ENCODE data around the gene DUSP2.
A peak's percentile ranks its signal among the peaks of the same experiment; 100 is the strongest.

DUSP2 gene

DNA sequence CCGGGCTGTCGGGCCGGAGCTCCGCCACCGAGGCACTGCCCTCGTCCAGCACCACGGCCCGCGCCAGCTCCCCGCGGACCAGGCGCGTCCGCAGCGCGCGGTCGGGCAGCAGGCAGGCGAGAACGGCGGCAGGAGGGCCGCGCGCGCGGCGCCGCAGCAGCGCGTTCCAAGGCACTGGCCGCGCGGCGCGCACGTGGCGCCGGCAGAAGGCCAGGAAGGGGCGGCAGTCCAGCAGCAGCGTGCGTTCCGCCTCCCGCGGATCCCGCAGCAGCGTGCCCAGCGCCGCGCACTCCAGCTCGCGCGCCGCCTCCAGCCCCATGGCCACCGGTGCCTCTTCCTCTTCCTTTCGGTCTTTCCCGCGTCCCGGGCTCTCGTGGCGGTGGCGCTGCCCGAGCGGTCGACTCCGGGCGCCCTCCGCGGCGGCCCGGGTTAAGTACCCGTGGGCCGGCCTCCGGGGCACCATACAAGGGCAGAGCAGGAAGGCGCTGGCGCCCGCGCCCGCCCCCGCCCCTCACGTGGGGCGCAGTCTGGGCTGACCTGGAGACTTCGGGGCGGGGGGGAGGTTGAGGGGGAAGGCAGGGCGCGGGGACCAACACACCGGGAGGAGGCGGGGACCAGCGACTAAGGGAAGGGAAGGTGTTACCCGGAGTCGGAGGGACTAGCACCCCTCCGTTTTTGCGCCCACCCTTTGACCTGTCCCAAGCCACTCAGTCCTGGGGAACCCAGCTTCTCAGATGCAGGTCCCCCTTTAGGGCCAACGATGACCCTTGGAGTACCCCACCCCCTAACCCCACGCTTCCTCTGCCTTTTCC, at the start of gene DUSP2:
Gene DUSP2 (minus strand): TSS at position 405 of the 812 bp plus-strand sequence. CDS start 86 bp downstream, at position 319.
- peak; percentile 16 for DNase-seq (ENCODE audit: low spot score)

GRCh38 chr2:96191937-96192670, 46.9 kb upstream of the DUSP2 start:
- no peak for DNase-seq (ENCODE audit: low spot score)

DNA sequence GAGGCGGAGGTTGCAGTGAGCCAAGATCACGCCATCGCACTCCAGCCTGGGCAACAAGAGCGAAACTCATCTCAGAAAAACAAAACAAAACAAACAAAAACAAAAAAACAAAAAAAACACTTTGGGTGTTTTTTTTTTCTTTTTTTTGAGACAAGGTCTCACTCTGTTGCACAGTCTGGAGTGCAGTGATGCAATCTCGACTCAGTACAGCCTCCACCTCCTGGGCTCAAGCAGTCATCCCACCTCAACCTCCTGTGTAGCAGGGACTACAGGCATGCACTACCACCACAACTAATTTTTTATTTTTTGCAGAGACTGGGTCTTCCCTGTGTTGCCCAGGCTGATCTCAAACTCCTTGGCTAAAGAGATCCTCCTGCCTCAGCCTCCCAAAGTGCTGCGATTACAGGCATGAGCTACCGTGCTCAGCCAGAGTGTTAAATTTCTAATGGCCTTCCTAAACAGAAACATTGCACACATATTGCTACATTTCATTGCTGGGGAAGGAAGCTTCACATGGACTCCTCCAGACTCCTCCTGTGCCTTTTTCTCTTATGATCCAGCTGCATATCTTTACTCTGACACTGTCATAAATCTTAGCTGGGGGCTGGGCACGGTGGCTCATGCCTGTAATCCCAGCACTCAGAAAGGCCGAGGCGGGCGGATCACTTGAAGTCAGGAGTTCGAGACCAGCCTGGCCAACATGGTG, 43.7 kb upstream of the DUSP2 start:
- DNase-seq (ENCODE audit: low spot score), result no peak

- DNase-seq (ENCODE audit: low spot score), result no peak
Observed at GRCh38 chr2:96186562-96186961, 41.3 kb upstream of the DUSP2 start.

GRCh38 chr2:96185516-96185915, 40.3 kb upstream of the DUSP2 start:
- no peak for DNase-seq (ENCODE audit: low spot score)

- DNase-seq (ENCODE audit: low spot score), result no peak
Observed at GRCh38 chr2:96184989-96185388, 39.7 kb upstream of the DUSP2 start.

GRCh38 chr2:96184188-96184587, 38.9 kb upstream of the DUSP2 start:
- no peak for DNase-seq (ENCODE audit: low spot score)

GRCh38 chr2:96181529-96181928, 36.3 kb upstream of the DUSP2 start:
- DNase-seq (ENCODE audit: low spot score), result no peak

DNA sequence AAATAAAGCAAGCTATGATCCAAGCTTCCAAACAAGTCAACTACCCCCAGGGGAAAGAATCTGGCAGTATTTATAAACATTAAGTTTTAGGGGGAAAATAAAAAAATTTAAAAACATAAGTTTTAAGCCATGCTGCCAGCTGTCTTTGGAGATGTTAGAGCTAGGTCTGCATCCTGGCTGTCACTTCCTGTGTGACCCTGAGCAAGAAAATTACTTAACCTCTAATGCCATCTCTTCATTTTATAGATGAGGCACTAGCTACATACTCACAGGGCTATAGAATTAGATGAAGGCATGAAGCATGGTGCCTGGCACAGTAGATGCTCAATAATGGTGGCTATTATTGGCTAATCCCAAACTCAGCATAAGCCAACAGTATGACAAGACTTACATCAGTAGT, 35.3 kb upstream of the DUSP2 start:
- DNase-seq (ENCODE audit: low spot score), result no peak

DNA sequence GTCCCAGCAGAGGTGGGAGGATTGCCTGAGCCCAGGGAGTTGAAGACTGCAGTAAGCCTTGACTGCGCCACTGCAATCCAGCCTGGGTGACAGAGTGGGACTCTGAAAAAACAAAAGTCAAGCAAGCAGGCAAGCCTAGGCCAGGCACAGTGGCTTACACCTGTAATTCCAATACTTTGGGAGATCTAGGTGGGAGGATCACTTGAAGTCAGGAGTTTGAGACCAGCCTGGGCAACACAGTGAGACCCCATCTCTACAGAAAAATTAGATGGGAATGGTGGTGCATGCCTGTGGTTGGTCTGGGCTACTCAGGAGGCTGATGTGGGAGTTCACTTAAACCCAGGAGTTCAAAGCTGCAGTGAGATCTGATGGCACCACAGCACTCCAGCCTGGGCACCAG, 34.8 kb upstream of the DUSP2 start:
- no peak for DNase-seq (ENCODE audit: low spot score)

DNA sequence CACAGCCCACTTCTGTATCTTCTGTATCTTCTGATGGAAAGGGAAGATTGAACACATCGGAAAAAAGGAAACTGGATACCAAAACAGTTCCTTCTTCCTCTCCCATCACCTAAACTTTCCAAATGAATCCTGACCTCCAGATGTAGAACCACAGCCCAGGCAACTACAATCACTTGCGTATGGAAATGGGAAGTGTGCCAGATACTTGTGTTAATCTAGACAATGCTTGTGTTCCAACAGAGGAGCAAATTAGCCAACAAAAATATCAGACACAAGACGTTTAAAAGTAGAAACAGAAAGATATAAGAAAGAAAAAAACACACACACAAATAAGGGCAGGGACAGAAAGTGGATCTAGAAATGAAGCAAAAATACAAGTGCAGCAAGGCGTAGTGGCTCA, 31.4 kb upstream of the DUSP2 start:
- DNase-seq (ENCODE audit: low spot score), result no peak

DNA sequence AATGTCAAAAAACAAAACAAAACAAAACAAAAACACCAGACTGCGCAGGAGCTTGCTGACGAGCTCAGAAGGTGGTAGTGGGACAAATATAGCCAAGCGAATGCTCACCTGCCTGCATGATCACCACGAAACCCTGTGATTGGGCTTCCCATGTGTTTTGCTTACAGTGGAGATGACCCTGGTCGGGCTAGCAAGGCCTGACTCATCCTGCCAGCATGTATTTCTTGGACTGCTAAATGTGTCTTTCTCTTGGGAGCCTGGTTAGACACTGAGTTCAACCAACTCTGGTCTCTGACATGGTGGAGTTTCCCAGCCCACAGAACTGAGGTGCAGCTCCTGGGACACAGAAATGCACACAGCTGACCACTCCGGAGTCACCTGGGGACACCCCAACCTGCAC, 30.7 kb upstream of the DUSP2 start:
- no peak for DNase-seq (ENCODE audit: low spot score)

GRCh38 chr2:96174251-96175144, 29.3 kb upstream of the DUSP2 start:
- DNase-seq (ENCODE audit: low spot score), result peak; percentile 70

DNA sequence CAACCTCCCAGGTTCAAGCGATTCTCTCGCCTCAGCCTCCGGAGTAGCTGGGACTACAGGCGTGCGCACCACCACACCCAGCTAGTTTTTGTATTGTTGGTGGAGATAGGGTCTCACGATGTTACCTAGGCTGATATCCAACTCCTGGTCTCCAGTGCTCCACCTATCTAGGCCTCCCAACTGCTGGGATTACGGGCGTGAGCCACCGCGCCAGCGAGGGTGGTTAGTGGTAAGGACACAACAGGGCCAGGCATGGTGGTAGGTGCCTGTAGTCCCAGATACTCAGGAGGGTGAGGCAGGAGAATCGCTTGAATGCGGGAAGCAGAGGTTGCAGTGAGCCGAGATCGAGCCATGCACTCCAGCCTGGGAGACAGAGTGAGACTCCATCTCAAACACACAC, 26.6 kb upstream of the DUSP2 start:
- DNase-seq (ENCODE audit: low spot score), result no peak

- no peak for DNase-seq (ENCODE audit: low spot score)
Observed at GRCh38 chr2:96170626-96171025, 25.4 kb upstream of the DUSP2 start.

DNA sequence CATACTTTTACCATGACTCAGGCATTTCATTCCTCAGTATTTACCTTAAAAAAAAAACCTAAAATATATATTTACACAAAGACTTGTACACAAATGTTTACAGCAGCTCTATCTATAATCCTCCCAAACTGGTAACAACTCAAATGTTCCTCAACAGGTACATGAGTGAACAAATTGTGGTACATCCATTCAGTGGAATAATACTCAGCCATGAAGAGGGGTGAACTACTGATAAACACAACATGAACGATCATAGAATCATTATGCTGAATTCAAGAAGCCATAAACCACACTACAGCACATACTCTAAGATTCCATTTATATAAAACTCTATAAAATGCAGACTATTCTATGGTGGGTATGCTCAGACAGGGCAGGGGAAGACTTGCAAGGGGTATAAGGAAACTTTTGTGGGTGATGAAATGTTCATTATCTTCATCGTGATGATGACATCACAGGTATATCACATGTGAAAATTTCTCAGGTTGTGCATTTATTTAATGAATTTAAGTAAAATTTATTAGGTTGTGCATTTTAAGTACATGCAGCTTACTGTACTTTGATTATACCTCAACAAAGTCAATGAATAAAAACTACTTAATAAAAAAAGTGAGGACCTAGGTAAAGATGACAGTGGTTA, 24.7 kb upstream of the DUSP2 start:
- no peak for DNase-seq (ENCODE audit: low spot score)

DNA sequence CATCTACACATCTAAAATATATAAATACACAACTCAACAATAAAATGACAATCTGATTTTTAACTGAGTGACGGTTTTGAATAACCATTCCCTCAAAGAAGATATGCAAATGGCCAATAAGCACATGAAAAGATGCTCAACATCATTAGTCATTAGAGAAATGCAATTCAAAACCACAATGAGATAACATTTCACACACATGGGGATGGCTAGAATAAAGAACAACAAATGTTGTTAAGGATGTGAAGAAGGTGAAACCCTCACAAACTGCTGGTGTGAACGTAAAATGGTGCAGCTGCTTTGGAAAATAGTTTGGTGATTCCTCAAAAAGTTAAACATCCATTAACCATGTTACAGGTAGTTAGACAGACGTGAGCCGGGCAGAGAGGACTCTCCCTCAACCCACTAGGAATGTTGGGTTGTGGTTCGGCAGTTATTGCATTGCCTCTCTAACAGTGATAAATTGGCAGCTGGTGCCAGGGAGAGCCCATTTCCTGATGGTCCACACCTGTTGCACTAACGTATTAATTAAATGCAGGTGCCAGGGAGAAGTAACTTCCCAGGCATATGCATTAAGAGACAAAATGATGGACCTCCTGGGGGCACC, 22.3 kb upstream of the DUSP2 start:
- DNase-seq (ENCODE audit: low spot score), result no peak

GRCh38 chr2:96164459-96165184, 19.4 kb upstream of the DUSP2 start:
- DNase-seq (ENCODE audit: low spot score), result no peak

DNA sequence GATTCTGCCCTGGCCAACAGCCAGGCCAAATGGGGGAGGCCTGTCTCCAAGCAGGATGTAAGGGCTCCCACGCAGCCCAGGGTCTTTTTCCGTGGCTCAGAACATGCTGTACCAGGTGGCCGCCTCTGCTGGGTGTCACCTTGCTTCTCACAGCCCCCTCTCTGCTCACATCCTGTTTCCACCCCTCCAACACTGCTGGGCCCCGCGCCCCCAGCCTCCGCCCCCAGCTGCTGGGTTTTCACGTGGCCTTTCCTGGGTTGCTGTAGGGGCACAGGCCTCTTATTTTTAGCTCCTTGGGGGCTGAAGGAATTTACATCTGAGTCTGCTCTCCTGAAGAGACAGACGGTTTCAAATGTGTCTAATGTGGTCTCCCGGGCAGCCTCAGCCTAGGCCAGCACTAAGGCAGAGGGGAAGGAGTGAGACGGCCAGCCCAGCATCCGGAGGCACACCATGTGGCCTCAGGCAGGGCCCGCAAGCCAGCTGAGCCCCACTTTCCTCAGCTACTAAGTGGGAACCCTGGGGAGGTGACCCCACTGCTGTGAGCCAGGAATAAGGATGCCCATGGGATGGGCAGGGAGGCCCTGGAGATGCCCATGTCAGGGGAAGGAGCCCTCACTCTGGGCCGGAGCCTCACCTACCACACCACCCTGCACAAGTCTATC, 18.7 kb upstream of the DUSP2 start:
- DNase-seq (ENCODE audit: low spot score), result no peak

- no peak for DNase-seq (ENCODE audit: low spot score)
Observed at GRCh38 chr2:96163415-96163767, 18.2 kb upstream of the DUSP2 start.

All from hematopoietic multipotent progenitor cell treated with erythropoietin and hydrocortisone succinate and interleukin-3 and kit ligand, for 15 days (in vitro differentiated cells).